ENCODE data around the gene CHST12.
"Not testable (repeated sequence)": the region's sequence is repeated elsewhere in the genome, so short reads cannot be mapped to it uniquely, and the experiment has no call there.

Gene CHST12

GRCh38 chr7:2403718-2404648 is 572 bp downstream of the CHST12 start:
- peak; percentile 59 for DNase-seq (ENCODE audit: low read depth, low spot score)

GRCh38 chr7:2404714-2405119 is 1.3 kb downstream of the CHST12 start:
- DNase-seq (ENCODE audit: low read depth, low spot score): no peak

DNA sequence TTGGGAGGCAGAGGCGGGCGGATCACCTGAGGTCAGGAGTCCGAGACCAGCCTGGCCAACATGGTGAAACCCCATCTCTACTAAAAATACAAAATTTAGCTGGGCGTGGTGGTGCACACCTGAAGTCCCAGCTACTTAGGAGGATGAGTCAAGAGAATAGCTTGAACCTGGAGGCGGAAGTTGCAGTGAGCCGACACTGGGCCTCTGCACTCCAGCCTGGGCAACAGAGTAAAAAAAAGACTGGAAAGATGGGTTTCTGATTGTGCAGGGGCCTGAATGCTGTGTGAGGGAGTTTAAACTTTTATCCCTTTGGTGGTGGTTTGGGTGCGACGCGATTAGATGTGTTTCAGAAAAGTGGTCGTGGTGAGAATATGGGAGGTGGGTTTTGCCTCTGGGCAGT is 1.8 kb downstream of the CHST12 start:
- DNase-seq (ENCODE audit: low read depth, low spot score): no peak

GRCh38 chr7:2405601-2406345 is 2.4 kb downstream of the CHST12 start:
- no peak for DNase-seq (ENCODE audit: low read depth, low spot score)

- DNase-seq (ENCODE audit: low read depth, low spot score): no peak
Observed at GRCh38 chr7:2409745-2410414, 6.5 kb downstream of the CHST12 start.

DNA sequence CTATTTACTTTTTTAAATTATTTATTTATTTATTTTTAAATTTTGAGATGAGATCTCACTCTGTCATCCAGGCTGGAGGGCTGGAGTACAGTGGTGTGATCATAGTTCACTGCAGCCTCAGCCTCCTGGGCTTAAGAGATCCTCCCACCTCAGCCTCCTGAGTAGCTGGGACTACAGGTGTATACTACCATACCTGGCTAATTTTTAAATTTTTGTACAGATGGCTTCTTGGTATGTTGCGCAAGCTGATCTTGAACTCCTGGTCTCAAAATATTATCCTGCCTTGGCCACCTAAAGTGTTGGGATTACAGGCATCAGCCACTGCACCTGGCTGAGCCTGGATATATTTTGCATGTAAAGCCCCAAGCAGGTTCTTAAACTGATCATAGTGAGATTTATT is 7.6 kb downstream of the CHST12 start:
- no peak for DNase-seq (ENCODE audit: low read depth, low spot score)

- no peak for DNase-seq (ENCODE audit: low read depth, low spot score)
Observed at GRCh38 chr7:2411815-2412586, 8.6 kb downstream of the CHST12 start.

GRCh38 chr7:2412587-2413201 is 9.3 kb downstream of the CHST12 start:
- no peak for DNase-seq (ENCODE audit: low read depth, low spot score)

GRCh38 chr7:2416063-2416462 is 12.7 kb downstream of the CHST12 start:
- DNase-seq (ENCODE audit: low read depth, low spot score): no peak

DNA sequence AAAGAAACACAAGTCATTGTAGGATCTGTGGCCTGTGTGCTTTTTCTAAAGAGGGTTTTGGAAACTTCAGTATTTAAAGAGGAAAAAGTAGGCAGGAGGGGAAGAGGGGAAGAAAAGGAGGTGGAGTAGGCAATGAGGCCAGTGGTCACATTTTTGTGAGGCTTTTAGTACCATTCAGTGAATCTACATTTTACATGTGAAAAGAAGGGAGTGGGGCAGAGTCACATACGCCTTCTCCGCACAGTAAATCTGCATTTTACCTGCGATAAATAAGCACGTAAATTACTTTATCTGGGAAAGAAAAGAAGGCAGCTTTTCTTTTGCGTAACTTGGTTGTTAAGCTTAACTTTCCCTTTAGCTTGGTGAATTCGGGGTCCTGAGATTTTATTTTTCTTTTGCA is 13.2 kb downstream of the CHST12 start:
- no peak for DNase-seq (ENCODE audit: low read depth, low spot score)

DNA sequence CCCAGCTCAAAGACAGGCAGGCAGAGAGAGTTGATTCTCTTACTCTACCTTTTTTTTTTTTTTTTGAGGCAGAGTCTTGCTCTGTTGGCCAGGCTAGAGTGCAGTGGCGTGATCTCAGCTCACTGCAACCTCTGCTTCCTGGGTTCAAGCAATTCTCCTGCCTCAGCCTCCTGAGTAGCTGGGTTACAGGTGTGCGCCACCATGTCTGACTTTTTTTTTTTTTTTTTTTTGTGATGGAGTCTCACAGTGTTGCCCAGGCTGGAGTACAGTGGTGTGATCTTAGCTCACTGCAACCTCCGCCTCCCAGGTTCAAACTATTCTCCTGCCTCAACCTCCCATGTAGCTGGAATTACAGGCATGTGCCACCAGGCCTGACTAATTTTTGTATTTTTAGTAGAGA is 13.8 kb downstream of the CHST12 start:
- DNase-seq (ENCODE audit: low read depth, low spot score): not testable (repeated sequence)

DNA sequence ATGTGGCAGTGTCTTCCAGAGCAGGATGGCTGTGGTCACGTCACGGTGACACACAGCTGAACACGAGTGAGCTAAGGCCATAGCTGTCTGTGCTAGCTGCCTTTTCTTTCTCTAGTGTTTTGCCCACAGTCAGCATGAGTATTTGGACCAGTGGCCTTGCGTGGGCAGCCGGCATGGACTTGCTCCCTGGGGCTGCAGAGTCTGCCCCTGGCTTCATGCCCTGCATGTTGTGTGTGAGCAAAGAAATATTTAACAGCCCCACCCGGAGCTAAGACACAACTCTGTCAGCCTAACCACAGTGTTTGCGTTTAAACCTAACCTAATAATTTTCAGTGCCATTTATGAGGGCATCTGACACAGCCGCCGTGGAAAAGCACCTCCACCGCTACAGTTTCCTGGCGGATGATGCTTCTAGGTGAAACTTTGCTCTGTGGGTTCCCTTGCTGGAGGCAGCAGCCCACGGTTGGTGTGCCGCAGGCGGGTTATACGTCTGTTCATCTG is 14.6 kb downstream of the CHST12 start:
- DNase-seq (ENCODE audit: low read depth, low spot score): no peak

DNA sequence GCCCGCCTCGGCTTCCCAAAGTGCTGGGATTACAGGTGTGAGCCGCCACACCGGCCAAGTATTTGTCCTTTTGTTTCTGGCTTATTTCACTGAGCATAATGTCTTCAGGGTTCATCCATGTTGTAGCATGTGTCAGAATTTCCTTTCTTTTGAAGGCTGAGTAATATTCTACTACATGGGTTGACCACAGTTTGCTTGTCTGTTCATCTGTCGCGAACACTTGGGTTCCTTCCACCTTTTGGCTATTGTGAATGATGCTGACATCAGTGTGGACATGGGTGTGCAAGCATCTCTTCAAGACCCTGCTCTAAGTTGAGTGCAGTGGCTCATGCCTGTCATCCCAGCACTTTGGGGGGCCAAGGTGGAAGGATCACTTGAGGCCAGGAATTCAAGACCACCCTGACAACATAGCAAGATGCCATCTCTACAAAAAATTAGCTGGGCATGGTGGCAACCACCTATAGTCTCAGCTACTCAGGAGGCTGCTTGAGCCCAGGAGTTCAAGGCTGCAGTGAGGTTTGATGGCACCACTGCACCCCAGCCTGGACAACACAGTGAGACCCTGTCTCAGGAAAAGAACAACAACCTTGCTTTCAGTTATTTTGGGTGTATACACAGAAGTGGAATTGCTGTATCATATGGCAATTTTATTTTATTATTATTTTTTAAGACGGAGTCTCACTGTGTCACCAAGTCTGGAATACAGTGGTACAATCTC is 17.0 kb downstream of the CHST12 start:
- no peak for DNase-seq (ENCODE audit: low read depth, low spot score)

DNA sequence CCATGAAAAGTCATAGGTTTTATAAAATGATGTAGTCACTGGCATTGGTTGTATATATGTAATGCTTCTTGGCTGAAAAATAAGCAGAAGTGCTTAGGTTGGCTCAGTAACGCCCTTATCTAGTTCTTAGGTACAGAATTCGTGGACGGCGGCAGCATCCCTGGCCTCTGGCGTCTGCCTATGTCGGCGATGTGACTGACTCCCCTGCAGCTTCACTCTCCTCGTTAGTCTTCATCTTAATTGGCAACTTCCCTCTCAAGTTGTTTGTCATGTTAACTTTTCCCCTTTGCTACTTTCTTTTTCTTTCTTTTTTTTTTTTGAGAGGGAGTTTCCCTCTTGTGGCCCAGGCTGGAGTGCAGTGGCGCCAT is 18.5 kb downstream of the CHST12 start:
- no peak for DNase-seq (ENCODE audit: low read depth, low spot score)

GRCh38 chr7:2425749-2426148 is 22.3 kb downstream of the CHST12 start:
- DNase-seq (ENCODE audit: low read depth, low spot score): no peak

DNA sequence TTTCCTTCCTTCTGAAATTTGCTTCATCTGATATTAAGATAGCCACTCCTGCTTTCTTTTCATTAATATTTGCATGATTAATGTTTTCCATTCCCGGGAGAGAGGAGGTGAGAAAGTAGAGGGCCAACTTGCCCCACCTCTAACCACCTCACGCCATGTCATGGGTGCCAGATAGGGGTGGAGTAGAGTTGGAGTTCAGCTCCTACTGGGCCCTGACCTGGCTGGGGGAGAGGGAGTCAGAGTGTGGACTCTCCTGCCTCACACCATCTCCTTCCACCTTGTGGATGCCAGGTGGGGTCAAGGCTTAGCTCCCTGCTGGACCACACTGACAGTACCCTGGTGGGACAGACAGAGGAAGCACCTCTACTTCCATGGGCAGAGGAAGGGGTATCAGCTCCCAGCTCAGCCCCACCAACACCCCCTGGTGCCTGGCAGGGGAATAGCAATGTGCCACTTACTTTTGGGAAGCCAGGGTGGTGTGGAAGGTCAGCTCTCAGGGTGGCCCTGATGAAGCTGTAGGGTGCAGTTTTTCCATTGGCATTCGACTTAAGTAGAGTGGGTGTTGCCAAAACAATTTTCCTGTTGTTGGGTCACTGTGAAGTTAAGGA is 28.0 kb downstream of the CHST12 start:
- DNase-seq (ENCODE audit: low read depth, low spot score): peak; percentile 47

- DNase-seq (ENCODE audit: low read depth, low spot score): no peak
Observed at GRCh38 chr7:2432910-2433712, 29.7 kb downstream of the CHST12 start.

- DNase-seq (ENCODE audit: low read depth, low spot score): no peak
Observed at GRCh38 chr7:2433713-2434550, 30.5 kb downstream of the CHST12 start.
